Stimulated activated CD8-positive, alpha-beta memory T cell treated with anti-CD3 and anti-CD28 coated beads, Interleukin-4, amount 100 ng/mL, for 48 hours (primary cell): ENCODE measurements around the gene VIPR2.
A peak's percentile ranks its signal among the peaks of the same experiment; 100 is the strongest.
"Not testable (repeated sequence)": the region's sequence is repeated elsewhere in the genome, so short reads cannot be mapped to it uniquely, and the experiment has no call there.

ENCODE experiments used
- DNase-seq: peaks from one replicate; pipeline ENCODE4 v3.0.0-alpha.2; 2020

Gene VIPR2

GRCh38 chr7:159144758-159145489 is at the start of gene VIPR2:
VIPR2 (minus strand) TSS chr7:159144867; CDS start chr7:159144771, 96 bp downstream.
- peak; percentile 37 for DNase-seq

GRCh38 chr7:159193543-159194090 is 49.0 kb upstream of the VIPR2 start:
- no peak for DNase-seq

GRCh38 chr7:159192725-159193453 is 48.2 kb upstream of the VIPR2 start:
- DNase-seq: no peak

GRCh38 chr7:159192013-159192412 is 47.3 kb upstream of the VIPR2 start:
- DNase-seq: no peak

GRCh38 chr7:159191236-159191635 is 46.6 kb upstream of the VIPR2 start:
- DNase-seq: no peak

- DNase-seq: no peak
These were observed 43.3 kb upstream of the VIPR2 start for GRCh38 chr7:159188011-159188410.

GRCh38 chr7:159179241-159179640 is 34.6 kb upstream of the VIPR2 start:
- DNase-seq: no peak

- DNase-seq: no peak
These were observed 32.8 kb upstream of the VIPR2 start for GRCh38 chr7:159177284-159177953.

GRCh38 chr7:159175792-159176191 is 31.1 kb upstream of the VIPR2 start:
- DNase-seq: no peak

- not testable (repeated sequence) for DNase-seq
These were observed 30.4 kb upstream of the VIPR2 start for GRCh38 chr7:159175100-159175499.

- DNase-seq: no peak
These were observed 27.7 kb upstream of the VIPR2 start for GRCh38 chr7:159172400-159172799.

- DNase-seq: no peak
These were observed 24.7 kb upstream of the VIPR2 start for GRCh38 chr7:159169391-159169790.

- no peak for DNase-seq
These were observed 22.5 kb upstream of the VIPR2 start for GRCh38 chr7:159167139-159167538.

GRCh38 chr7:159166530-159166929 is 21.9 kb upstream of the VIPR2 start:
- no peak for DNase-seq

- DNase-seq: no peak
These were observed 20.7 kb upstream of the VIPR2 start for GRCh38 chr7:159165352-159165751.

- DNase-seq: not testable (repeated sequence)
These were observed 19.1 kb upstream of the VIPR2 start for GRCh38 chr7:159163703-159164301.

GRCh38 chr7:159162050-159162626 is 17.5 kb upstream of the VIPR2 start:
- DNase-seq: not testable (repeated sequence)

GRCh38 chr7:159160450-159160849 is 15.8 kb upstream of the VIPR2 start:
- no peak for DNase-seq

- DNase-seq: no peak
These were observed 15.1 kb upstream of the VIPR2 start for GRCh38 chr7:159159731-159160130.

- no peak for DNase-seq
These were observed 14.3 kb upstream of the VIPR2 start for GRCh38 chr7:159158888-159159405.

GRCh38 chr7:159158125-159158887 is 13.6 kb upstream of the VIPR2 start:
- no peak for DNase-seq

GRCh38 chr7:159157714-159158113 is 13.0 kb upstream of the VIPR2 start:
- DNase-seq: no peak
